Measurements from ENCODE around the gene TCAP.

TCAP gene

DNA sequence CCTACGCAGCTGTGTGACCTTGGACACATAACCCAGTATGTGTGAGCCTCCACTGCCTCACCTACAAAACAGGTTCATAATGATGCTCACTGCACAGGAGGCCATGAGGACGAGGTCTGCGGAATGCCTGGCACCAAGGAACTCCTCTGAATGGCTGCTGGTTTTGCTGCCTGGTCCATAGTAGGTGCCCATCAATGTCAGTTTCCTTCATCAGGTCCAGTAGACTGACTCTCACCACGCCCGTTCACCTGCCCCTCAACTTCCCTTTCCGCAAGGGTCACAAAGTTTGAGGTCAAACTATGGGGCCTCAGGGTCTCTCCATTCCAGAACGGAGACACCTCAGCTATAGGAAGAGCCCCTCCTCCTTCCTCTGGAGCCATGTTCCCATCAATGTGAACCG lies 11.9 kb downstream of the TCAP start:
- H3K27me3 ChIP-seq (ENCODE audit: low read length) = no peaks in the 10 kb centered on the region
- H4K20me1 ChIP-seq (ENCODE audit: low read depth, low read length) = no peaks in the 10 kb centered on the region

GRCh38 chr17:39677542-39678339 lies 12.6 kb downstream of the TCAP start:
- H3K9me2 ChIP-seq (replicated peaks; ENCODE audit: insufficient read depth, low read length) = no peaks in the 10 kb centered on the region
- no peaks in the 10 kb centered on the region for H3K36me3 ChIP-seq (ENCODE audit: low read length)
- no peak overlapping the region for H3K4me2 ChIP-seq (ENCODE audit: low read depth, low read length, poor library complexity, severe bottlenecking)
- H3K27me3 ChIP-seq (ENCODE audit: low read length) = no peaks in the 10 kb centered on the region
- H3F3A ChIP-seq (ENCODE audit: insufficient read depth) = no peaks in the 10 kb centered on the region
- no peaks in the 10 kb centered on the region for H4K20me1 ChIP-seq (ENCODE audit: low read depth, low read length)
- no peak overlapping the region for H3K27ac ChIP-seq (ENCODE audit: low read depth, low read length)
- H3K9me3 ChIP-seq (ENCODE audit: insufficient read depth, low read length) = no peaks in the 10 kb centered on the region
- H3K9ac ChIP-seq (ENCODE audit: low read length) = no peak overlapping the region
- no peak overlapping the region for H2AFZ ChIP-seq (ENCODE audit: low read depth, low read length, severe bottlenecking)
- no peak overlapping the region for H3K4me3 ChIP-seq (ENCODE audit: insufficient read depth, low read length, poor library complexity, severe bottlenecking)
- TF ChIP-seq, protein P1, sequence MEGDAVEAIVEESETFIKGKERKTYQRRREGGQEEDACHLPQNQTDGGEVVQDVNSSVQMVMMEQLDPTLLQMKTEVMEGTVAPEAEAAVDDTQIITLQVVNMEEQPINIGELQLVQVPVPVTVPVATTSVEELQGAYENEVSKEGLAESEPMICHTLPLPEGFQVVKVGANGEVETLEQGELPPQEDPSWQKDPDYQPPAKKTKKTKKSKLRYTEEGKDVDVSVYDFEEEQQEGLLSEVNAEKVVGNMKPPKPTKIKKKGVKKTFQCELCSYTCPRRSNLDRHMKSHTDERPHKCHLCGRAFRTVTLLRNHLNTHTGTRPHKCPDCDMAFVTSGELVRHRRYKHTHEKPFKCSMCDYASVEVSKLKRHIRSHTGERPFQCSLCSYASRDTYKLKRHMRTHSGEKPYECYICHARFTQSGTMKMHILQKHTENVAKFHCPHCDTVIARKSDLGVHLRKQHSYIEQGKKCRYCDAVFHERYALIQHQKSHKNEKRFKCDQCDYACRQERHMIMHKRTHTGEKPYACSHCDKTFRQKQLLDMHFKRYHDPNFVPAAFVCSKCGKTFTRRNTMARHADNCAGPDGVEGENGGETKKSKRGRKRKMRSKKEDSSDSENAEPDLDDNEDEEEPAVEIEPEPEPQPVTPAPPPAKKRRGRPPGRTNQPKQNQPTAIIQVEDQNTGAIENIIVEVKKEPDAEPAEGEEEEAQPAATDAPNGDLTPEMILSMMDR (IDR thresholded peaks at IDR 0.05; ENCODE audit: insufficient read depth, low read length, poor library complexity, severe bottlenecking) = no peak
- no peak for TF ChIP-seq EZH2phosphoT487 (conservative IDR thresholded peaks at IDR 0.05; ENCODE audit: low read length)
- H3K79me2 ChIP-seq (ENCODE audit: insufficient read depth, low read length) = no peaks in the 10 kb centered on the region

More for the DNA sequence above, 11.9 kb downstream of the TCAP start:
- no peak for TF ChIP-seq EZH2phosphoT487 (conservative IDR thresholded peaks at IDR 0.05; ENCODE audit: low read length)
- TF ChIP-seq, protein P1 (IDR thresholded peaks at IDR 0.05; ENCODE audit: insufficient read depth, low read length, poor library complexity, severe bottlenecking) = no peak
- no peaks in the 10 kb centered on the region for H3K79me2 ChIP-seq (ENCODE audit: insufficient read depth, low read length)
- no peak overlapping the region for H3K9ac ChIP-seq (ENCODE audit: low read length)
- H2AFZ ChIP-seq (ENCODE audit: low read depth, low read length, severe bottlenecking) = no peak overlapping the region
- no peaks in the 10 kb centered on the region for H3F3A ChIP-seq (ENCODE audit: insufficient read depth)
- H3K27ac ChIP-seq (ENCODE audit: low read depth, low read length) = no peak overlapping the region
- H3K4me3 ChIP-seq (ENCODE audit: insufficient read depth, low read length, poor library complexity, severe bottlenecking) = no peak overlapping the region
- no peaks in the 10 kb centered on the region for H3K9me3 ChIP-seq (ENCODE audit: insufficient read depth, low read length)
- no peaks in the 10 kb centered on the region for H3K36me3 ChIP-seq (ENCODE audit: low read length)
- H3K4me2 ChIP-seq (ENCODE audit: low read depth, low read length, poor library complexity, severe bottlenecking) = no peak overlapping the region
- no peaks in the 10 kb centered on the region for H3K9me2 ChIP-seq (replicated peaks; ENCODE audit: insufficient read depth, low read length)

DNA sequence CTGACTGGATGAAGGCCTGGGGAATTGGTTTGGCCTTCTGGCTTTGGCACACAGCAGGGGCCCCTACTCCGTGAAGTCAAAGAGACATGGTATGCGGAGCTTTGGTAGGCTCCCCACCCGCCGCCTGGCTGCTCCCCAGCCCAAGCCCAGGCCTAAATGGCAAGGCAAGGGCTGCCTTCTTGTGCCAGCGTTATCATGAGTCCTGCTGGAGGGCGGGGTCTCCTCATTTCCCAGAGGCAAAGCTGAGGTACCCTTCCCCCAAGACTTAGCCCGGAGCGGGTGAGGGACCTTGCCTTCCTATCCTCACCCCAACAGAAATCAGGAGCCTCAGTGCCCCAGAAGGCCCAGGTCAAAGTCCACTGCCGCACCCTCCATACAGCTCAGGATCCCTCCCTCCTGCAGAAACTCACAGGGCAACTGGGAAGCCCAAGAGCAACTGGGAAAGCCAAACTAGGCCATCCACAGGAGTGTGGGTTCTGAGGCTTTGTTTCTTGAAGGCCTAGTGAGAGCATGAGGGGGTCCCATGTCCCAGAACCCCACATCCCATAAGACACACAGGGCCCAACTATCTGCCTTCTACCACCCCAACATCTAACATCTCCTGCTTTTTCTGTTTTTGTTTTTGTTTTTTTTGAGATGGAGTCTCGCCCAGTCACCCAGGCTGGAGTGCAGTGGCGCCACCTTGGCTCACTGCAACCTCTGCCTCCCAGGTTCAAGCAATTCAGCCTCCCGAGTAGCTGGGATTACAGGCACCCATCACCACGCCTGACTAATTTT lies 13.4 kb downstream of the TCAP start:
- no peaks in the 10 kb centered on the region for H3K36me3 ChIP-seq (ENCODE audit: low read length)
- H3K9me2 ChIP-seq (replicated peaks; ENCODE audit: insufficient read depth, low read length) = no peaks in the 10 kb centered on the region
- H3K27ac ChIP-seq (ENCODE audit: low read depth, low read length) = no peak overlapping the region
- H3K27me3 ChIP-seq (ENCODE audit: low read length) = no peaks in the 10 kb centered on the region
- H2AFZ ChIP-seq (ENCODE audit: low read depth, low read length, severe bottlenecking) = no peak overlapping the region
- no peak for TF ChIP-seq EZH2phosphoT487 (conservative IDR thresholded peaks at IDR 0.05; ENCODE audit: low read length)
- TF ChIP-seq, protein P1 (IDR thresholded peaks at IDR 0.05; ENCODE audit: insufficient read depth, low read length, poor library complexity, severe bottlenecking) = no peak
- H3F3A ChIP-seq (ENCODE audit: insufficient read depth) = no peaks in the 10 kb centered on the region
- H4K20me1 ChIP-seq (ENCODE audit: low read depth, low read length) = no peaks in the 10 kb centered on the region
- H3K9ac ChIP-seq (ENCODE audit: low read length) = no peak overlapping the region
- H3K4me3 ChIP-seq (ENCODE audit: insufficient read depth, low read length, poor library complexity, severe bottlenecking) = no peak overlapping the region
- no peaks in the 10 kb centered on the region for H3K9me3 ChIP-seq (ENCODE audit: insufficient read depth, low read length)
- no peak overlapping the region for H3K4me2 ChIP-seq (ENCODE audit: low read depth, low read length, poor library complexity, severe bottlenecking)
- H3K79me2 ChIP-seq (ENCODE audit: insufficient read depth, low read length) = no peaks in the 10 kb centered on the region

Measured in SU-DHL-6 (cell line).